Nephron (organoid): Measurements from ENCODE around the gene CSAD.
A peak's percentile ranks its signal among the peaks of the same experiment; 100 is the strongest.

ENCODE experiments used
- H3K27ac Mint-ChIP-seq, 3 experiments: 2 replicates each; pipeline ENCODE4 v1.8.0; 2020; ENCODE audit warnings: mixed read lengths in 3 of 3, mild to moderate bottlenecking in 2 of 3, moderate library complexity in 1 of 3
- H3K27me3 Mint-ChIP-seq: 2 replicates; pipeline ENCODE4 v1.8.0; 2021; ENCODE audit warnings: low read depth, mild to moderate bottlenecking, moderate library complexity, mixed read lengths
- H3K36me3 Mint-ChIP-seq: 2 replicates; pipeline ENCODE4 v1.8.0; 2020; ENCODE audit warnings: low read depth, mixed read lengths
- H3K4me1 Mint-ChIP-seq: 2 replicates; pipeline ENCODE4 v1.8.0; 2020; ENCODE audit warnings: mixed read lengths
- H3K4me3 Mint-ChIP-seq, 3 experiments: 2 replicates each; pipeline ENCODE4 v1.8.0; 2020; ENCODE audit warnings: mild to moderate bottlenecking in 3 of 3, mixed read lengths in 3 of 3, moderate library complexity in 2 of 3
- H3K9me3 Mint-ChIP-seq: 2 replicates; pipeline ENCODE4 v1.8.0; 2020; ENCODE audit warnings: mixed read lengths
- CTCF ChIP-seq, 3 experiments: fragments of 200-600 bp; sonication (generic); IDR thresholded peaks; one replicate each; pipeline ENCODE4 v1.5.0; 2021; ENCODE audit warnings: antibody characterized with exemption in 3 of 3; ENCODE audit not compliant: unreplicated experiment in 3 of 3

CSAD gene

GRCh38 chr12:53187145-53187899, 6.6 kb upstream of the CSAD start:
- no peak for TF ChIP-seq CTCF (IDR thresholded peaks at IDR 0.05; ENCODE audit: unreplicated experiment in 3 of 3)
- Mint-ChIP-seq H3K9me3 (no peaks in the 10 kb centered on the region), H3K27ac (no peak overlapping the region), H3K4me3 (no peak overlapping the region), H3K4me1 (peaks cover 23% of the 10 kb centered on the region), H3K36me3 (peaks cover 67% of the 10 kb centered on the region), H3K27me3 (no peaks in the 10 kb centered on the region)

GRCh38 chr12:53186745-53187144, 6.0 kb upstream of the CSAD start:
- Mint-ChIP-seq H3K27ac (no peak overlapping the region), H3K4me3 (no peak overlapping the region), H3K4me1 (peaks cover 29% of the 10 kb centered on the region), H3K9me3 (no peaks in the 10 kb centered on the region), H3K36me3 (peaks cover 73% of the 10 kb centered on the region), H3K27me3 (no peaks in the 10 kb centered on the region)
- TF ChIP-seq CTCF (IDR thresholded peaks at IDR 0.05; ENCODE audit: unreplicated experiment in 3 of 3), result no peak

- Mint-ChIP-seq H3K9me3 (no peaks in the 10 kb centered on the region), H3K4me3 (no peak overlapping the region), H3K4me1 (peaks cover 36% of the 10 kb centered on the region), H3K27ac (no peak overlapping the region), H3K36me3 (peaks cover 75% of the 10 kb centered on the region), H3K27me3 (no peaks in the 10 kb centered on the region)
- TF ChIP-seq CTCF (IDR thresholded peaks at IDR 0.05; ENCODE audit: unreplicated experiment in 3 of 3), result no peak
Observed at GRCh38 chr12:53185582-53186153, 4.9 kb upstream of the CSAD start.

- no peaks in the 10 kb centered on the region for H3K27me3 Mint-ChIP-seq
- TF ChIP-seq CTCF (IDR thresholded peaks at IDR 0.05; ENCODE audit: unreplicated experiment in 3 of 3), result no peak
- peak overlapping the region in 1 of 3 experiments; percentile 20 for H3K27ac Mint-ChIP-seq
- H3K36me3 Mint-ChIP-seq, result peaks cover 75% of the 10 kb centered on the region
- H3K9me3 Mint-ChIP-seq, result no peaks in the 10 kb centered on the region
- peak overlapping the region in 1 of 3 experiments; percentile 15 for H3K4me3 Mint-ChIP-seq
- H3K4me1 Mint-ChIP-seq, result peaks cover 41% of the 10 kb centered on the region
Observed at GRCh38 chr12:53184828-53185227, 4.1 kb upstream of the CSAD start.

GRCh38 chr12:53182903-53183302, 2.2 kb upstream of the CSAD start:
- H3K27me3 Mint-ChIP-seq, result no peaks in the 10 kb centered on the region
- TF ChIP-seq CTCF (IDR thresholded peaks at IDR 0.05; ENCODE audit: unreplicated experiment in 3 of 3), result no peak
- peak overlapping the region; percentile 10 to 100 (median 40) for H3K27ac Mint-ChIP-seq
- H3K9me3 Mint-ChIP-seq, result no peaks in the 10 kb centered on the region
- peaks cover 50% of the 10 kb centered on the region for H3K4me1 Mint-ChIP-seq
- peaks cover 66% of the 10 kb centered on the region for H3K36me3 Mint-ChIP-seq
- peak overlapping the region; percentile 91 to 95 (median 92) for H3K4me3 Mint-ChIP-seq

- H3K4me1 Mint-ChIP-seq, result peaks cover 55% of the 10 kb centered on the region
- peak overlapping the region; percentile 91 to 95 (median 92) for H3K4me3 Mint-ChIP-seq
- H3K36me3 Mint-ChIP-seq, result peaks cover 57% of the 10 kb centered on the region
- H3K9me3 Mint-ChIP-seq, result no peaks in the 10 kb centered on the region
- no peak for TF ChIP-seq CTCF (IDR thresholded peaks at IDR 0.05; ENCODE audit: unreplicated experiment in 3 of 3)
- peak overlapping the region; percentile 97 to 100 (median 98) for H3K27ac Mint-ChIP-seq
- H3K27me3 Mint-ChIP-seq, result no peaks in the 10 kb centered on the region
Observed at GRCh38 chr12:53181935-53182334, 1.2 kb upstream of the CSAD start.
